Calu3 (cell line): Measurements from ENCODE around the gene LHB. TPM values are rescaled to one million over a fixed set of nuclear protein-coding genes. Genes with fewer than 3 reads are reported as not detected.

ENCODE experiments used
- BruUV-seq: library from RNA; stranded (reverse); fragments of 400-500 nt; replicated peaks from 2 replicates; lab custom pipeline; 2021; lab: Mats Ljungman, UMichigan
- CTCF ChIA-PET: fragments of 300-600 bp; sonication (Branson Sonifier 250); formaldehyde crosslinking; loops from one replicate; lab custom pipeline; 2022; ENCODE audit warnings: antibody characterized with exemption; lab: Charles Lee
- DNase-seq: peaks from one replicate; pipeline ENCODE4 v3.0.0; 2022
- H3K27ac Mint-ChIP-seq: one replicate; pipeline ENCODE4 v1.8.0; 2022; ENCODE audit warnings: mixed read lengths; ENCODE audit not compliant: unreplicated experiment
- H3K27me3 Mint-ChIP-seq: one replicate; pipeline ENCODE4 v1.8.0; 2022; ENCODE audit warnings: mixed read lengths; ENCODE audit not compliant: unreplicated experiment
- H3K36me3 Mint-ChIP-seq: one replicate; pipeline ENCODE4 v1.8.0; 2022; ENCODE audit warnings: mild to moderate bottlenecking, moderate library complexity, mixed read lengths; ENCODE audit not compliant: insufficient read depth, unreplicated experiment
- H3K4me1 Mint-ChIP-seq: one replicate; pipeline ENCODE4 v1.8.0; 2022; ENCODE audit warnings: mild to moderate bottlenecking, low read depth, mixed read lengths; ENCODE audit not compliant: unreplicated experiment
- H3K4me3 Mint-ChIP-seq: one replicate; pipeline ENCODE4 v1.8.0; 2022; ENCODE audit warnings: mild to moderate bottlenecking, low read depth, moderate library complexity, mixed read lengths; ENCODE audit not compliant: unreplicated experiment
- H3K9me3 Mint-ChIP-seq: one replicate; pipeline ENCODE4 v1.8.0; 2022; ENCODE audit warnings: low read depth, mixed read lengths; ENCODE audit not compliant: unreplicated experiment
- CTCF ChIP-seq: fragments of 200-600 bp; IDR thresholded peaks from one replicate; pipeline ENCODE4 v1.8.0; 2022; ENCODE audit warnings: antibody characterized with exemption; ENCODE audit not compliant: unreplicated experiment
- intact Hi-C: fragments of 100-400 bp; cut with micrococcal nuclease; formaldehyde crosslinking; loops from one replicate; pipeline ENCODE4 v1.10.0; 2022; ENCODE audit not compliant: unreplicated experiment
- total RNA-seq: library from RNA; stranded (reverse); gene quantifications from 2 replicates; pipeline ENCODE4 v1.2.3, GENCODE V29; 2022

The LHB gene
- total RNA-seq, 1 experiment from 2014 or later: 1.1 TPM

- Mint-ChIP-seq H3K9me3 (peaks cover 3% of the 10 kb centered on the region), H3K27me3 (peaks cover 42% of the 10 kb centered on the region), H3K36me3 (peaks cover 16% of the 10 kb centered on the region), H3K4me3 (peak overlapping the region; percentile 29), H3K27ac (no peak overlapping the region), H3K4me1 (peaks cover 9% of the 10 kb centered on the region)
- no TSS peak for BruUV-seq
- DNase-seq: no peak
- no peak for TF ChIP-seq CTCF
- intact Hi-C loops: no loop called here
- CTCF ChIA-PET: interaction anchor here (0.6 to 1.8 kb wide), 4 partner anchors 9 to 282 kb away, joined by 3 to 10 read pairs (median 8); partner anchors contain the start of genes GYS1 and RUVBL2
These were observed 47.2 kb upstream of the LHB start for GRCh38 chr19:49064029-49064629.

GRCh38 chr19:49061445-49061844 is 44.6 kb upstream of the LHB start:
- H3K27ac Mint-ChIP-seq: no peak overlapping the region
- H3K4me1 Mint-ChIP-seq: peaks cover 20% of the 10 kb centered on the region
- no TSS peak for BruUV-seq
- H3K9me3 Mint-ChIP-seq: no peaks in the 10 kb centered on the region
- intact Hi-C loops: no loop called here
- H3K4me3 Mint-ChIP-seq: no peak overlapping the region
- H3K27me3 Mint-ChIP-seq: peaks cover 31% of the 10 kb centered on the region
- peaks cover 29% of the 10 kb centered on the region for H3K36me3 Mint-ChIP-seq
- no peak for DNase-seq
- CTCF ChIA-PET: no interaction called here
- no peak for TF ChIP-seq CTCF

DNA sequence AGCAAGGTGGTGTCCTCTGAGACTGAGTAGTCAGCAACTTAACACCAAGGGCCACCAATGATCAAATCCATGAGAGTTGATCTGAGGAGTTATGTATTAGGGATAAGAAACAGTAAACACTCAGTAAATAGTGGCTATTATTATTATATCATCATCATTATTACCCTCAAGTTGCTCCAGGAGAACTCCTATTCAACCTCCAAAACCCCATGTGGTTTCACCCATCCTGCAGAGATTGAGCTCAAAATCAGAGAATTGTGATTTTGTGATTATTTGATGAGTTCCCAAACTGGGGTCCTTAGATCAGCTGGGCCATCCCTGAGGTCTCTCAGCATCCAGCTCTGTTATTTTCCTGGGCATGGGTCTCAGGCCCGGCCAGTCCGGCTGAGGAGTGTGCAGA is 44.1 kb upstream of the LHB start:
- Mint-ChIP-seq H3K4me1 (peaks cover 20% of the 10 kb centered on the region), H3K9me3 (no peaks in the 10 kb centered on the region), H3K27me3 (peaks cover 27% of the 10 kb centered on the region), H3K4me3 (no peak overlapping the region), H3K27ac (no peak overlapping the region), H3K36me3 (peaks cover 33% of the 10 kb centered on the region)
- TF ChIP-seq CTCF: no peak
- CTCF ChIA-PET: interaction anchor here (0.6 kb wide), 1 partner anchor 9 kb away, joined by 4 read pairs; no protein-coding TSS in a partner anchor
- intact Hi-C loops: no loop called here
- DNase-seq: no peak
- no TSS peak for BruUV-seq

DNA sequence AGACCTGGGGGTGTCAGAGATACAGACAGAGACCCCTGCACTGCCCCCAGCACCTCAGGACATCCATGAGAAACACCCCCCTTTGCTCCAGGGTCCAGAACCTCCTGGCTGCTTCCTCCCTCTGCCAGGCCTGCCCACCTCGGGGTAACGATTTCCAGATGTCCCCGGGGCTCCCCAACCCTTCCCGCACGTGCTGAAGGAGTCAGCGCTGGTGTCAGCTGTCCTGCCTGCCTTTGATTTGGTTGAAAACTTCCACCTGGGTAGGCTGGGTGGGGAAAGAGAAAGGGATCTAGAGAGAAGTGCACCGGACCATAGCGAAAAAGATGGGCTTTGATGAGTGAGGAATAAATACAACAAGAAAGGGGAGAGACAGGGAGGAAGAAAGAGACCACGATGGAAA is 42.2 kb upstream of the LHB start:
- CTCF ChIA-PET: interaction anchor here (0.6 to 1.5 kb wide), 2 partner anchors 11 to 41 kb away, joined by 3 to 4 read pairs; no protein-coding TSS in a partner anchor
- Mint-ChIP-seq H3K27ac (no peak overlapping the region), H3K4me3 (no peak overlapping the region), H3K36me3 (peaks cover 37% of the 10 kb centered on the region), H3K27me3 (peaks cover 16% of the 10 kb centered on the region), H3K9me3 (no peaks in the 10 kb centered on the region), H3K4me1 (peaks cover 20% of the 10 kb centered on the region)
- no TSS peak for BruUV-seq
- TF ChIP-seq CTCF: no peak
- intact Hi-C loops: no loop called here
- DNase-seq: no peak
